ENCODE results near the gene OR13J1. TPM values are rescaled to one million over a fixed set of nuclear protein-coding genes. Genes with fewer than 3 reads are reported as not detected.
A peak's percentile ranks its signal among the peaks of the same experiment; 100 is the strongest.
"Not testable (repeated sequence)": the region's sequence is repeated elsewhere in the genome, so short reads cannot be mapped to it uniquely, and the experiment has no call there.

Gene OR13J1
- not detected for total RNA-seq

GRCh38 chr9:35870351-35870923 lies at the start of gene OR13J1:
Gene OR13J1 (minus strand): TSS chr9:35870401. CDS start chr9:35870401, 0 bp downstream.
- no peak for DNase-seq (ENCODE audit: low read depth in 2 of 3, low spot score in 2 of 3)

- DNase-seq (ENCODE audit: low read depth in 2 of 3, low spot score in 2 of 3) = no peak
Observed at GRCh38 chr9:35919212-35920008, 49.2 kb upstream of the OR13J1 start.

- DNase-seq (ENCODE audit: low read depth in 2 of 3, low spot score in 2 of 3) = no peak
Observed at GRCh38 chr9:35918780-35919179, 48.6 kb upstream of the OR13J1 start.

GRCh38 chr9:35917261-35917660 lies 47.1 kb upstream of the OR13J1 start:
- no peak for DNase-seq (ENCODE audit: low read depth in 2 of 3, low spot score in 2 of 3)

- DNase-seq (ENCODE audit: low read depth in 2 of 3, low spot score in 2 of 3) = no peak
Observed at GRCh38 chr9:35915681-35916294, 45.6 kb upstream of the OR13J1 start.

- DNase-seq (ENCODE audit: low read depth in 2 of 3, low spot score in 2 of 3) = peak in 1 of 3 donors; percentile 72
Observed at GRCh38 chr9:35914301-35914807, 44.2 kb upstream of the OR13J1 start.

- DNase-seq (ENCODE audit: low read depth in 2 of 3, low spot score in 2 of 3) = not testable (repeated sequence)
Observed at GRCh38 chr9:35913429-35913828, 43.2 kb upstream of the OR13J1 start.

- DNase-seq (ENCODE audit: low read depth in 2 of 3, low spot score in 2 of 3) = no peak
Observed at GRCh38 chr9:35912791-35913400, 42.7 kb upstream of the OR13J1 start.

GRCh38 chr9:35911690-35912089 lies 41.5 kb upstream of the OR13J1 start:
- DNase-seq (ENCODE audit: low read depth in 2 of 3, low spot score in 2 of 3) = no peak

GRCh38 chr9:35910613-35911359 lies 40.6 kb upstream of the OR13J1 start:
- DNase-seq (ENCODE audit: low read depth in 2 of 3, low spot score in 2 of 3) = peak in 2 of 3 donors; percentile 47 to 68

GRCh38 chr9:35909687-35910612 lies 39.7 kb upstream of the OR13J1 start:
- DNase-seq (ENCODE audit: low read depth in 2 of 3, low spot score in 2 of 3) = no peak

GRCh38 chr9:35909274-35909673 lies 39.1 kb upstream of the OR13J1 start, which contains the start of gene SPAAR:
Gene SPAAR (plus strand): TSS chr9:35909490. CDS start chr9:35910464, 974 bp downstream.
- DNase-seq (ENCODE audit: low read depth in 2 of 3, low spot score in 2 of 3) = no peak

- no peak for DNase-seq (ENCODE audit: low read depth in 2 of 3, low spot score in 2 of 3)
Observed at GRCh38 chr9:35908504-35909125, 38.4 kb upstream of the OR13J1 start.

GRCh38 chr9:35907711-35908503 lies 37.7 kb upstream of the OR13J1 start:
- DNase-seq (ENCODE audit: low read depth in 2 of 3, low spot score in 2 of 3) = peak in 2 of 3 donors; percentile 64 to 74

GRCh38 chr9:35906923-35907699 lies 36.9 kb upstream of the OR13J1 start:
- DNase-seq (ENCODE audit: low read depth in 2 of 3, low spot score in 2 of 3) = no peak

GRCh38 chr9:35905912-35906679 lies 35.9 kb upstream of the OR13J1 start, which contains the start of gene HRCT1:
Gene HRCT1 (plus strand): TSS chr9:35906202. CDS start chr9:35906288, 86 bp downstream.
- DNase-seq (ENCODE audit: low read depth in 2 of 3, low spot score in 2 of 3) = no peak
